DMS 273 treated with DMSO at 0.1 percent for 48 hours (cell line): ENCODE data around the gene TMEM163.
"Not testable (repeated sequence)": the region's sequence is repeated elsewhere in the genome, so short reads cannot be mapped to it uniquely, and the experiment has no call there.

Source experiments
- DNase-seq: peaks from one replicate; lab custom pipeline; 2025; lab: John Stamatoyannopoulos, UW

TMEM163 gene

DNA sequence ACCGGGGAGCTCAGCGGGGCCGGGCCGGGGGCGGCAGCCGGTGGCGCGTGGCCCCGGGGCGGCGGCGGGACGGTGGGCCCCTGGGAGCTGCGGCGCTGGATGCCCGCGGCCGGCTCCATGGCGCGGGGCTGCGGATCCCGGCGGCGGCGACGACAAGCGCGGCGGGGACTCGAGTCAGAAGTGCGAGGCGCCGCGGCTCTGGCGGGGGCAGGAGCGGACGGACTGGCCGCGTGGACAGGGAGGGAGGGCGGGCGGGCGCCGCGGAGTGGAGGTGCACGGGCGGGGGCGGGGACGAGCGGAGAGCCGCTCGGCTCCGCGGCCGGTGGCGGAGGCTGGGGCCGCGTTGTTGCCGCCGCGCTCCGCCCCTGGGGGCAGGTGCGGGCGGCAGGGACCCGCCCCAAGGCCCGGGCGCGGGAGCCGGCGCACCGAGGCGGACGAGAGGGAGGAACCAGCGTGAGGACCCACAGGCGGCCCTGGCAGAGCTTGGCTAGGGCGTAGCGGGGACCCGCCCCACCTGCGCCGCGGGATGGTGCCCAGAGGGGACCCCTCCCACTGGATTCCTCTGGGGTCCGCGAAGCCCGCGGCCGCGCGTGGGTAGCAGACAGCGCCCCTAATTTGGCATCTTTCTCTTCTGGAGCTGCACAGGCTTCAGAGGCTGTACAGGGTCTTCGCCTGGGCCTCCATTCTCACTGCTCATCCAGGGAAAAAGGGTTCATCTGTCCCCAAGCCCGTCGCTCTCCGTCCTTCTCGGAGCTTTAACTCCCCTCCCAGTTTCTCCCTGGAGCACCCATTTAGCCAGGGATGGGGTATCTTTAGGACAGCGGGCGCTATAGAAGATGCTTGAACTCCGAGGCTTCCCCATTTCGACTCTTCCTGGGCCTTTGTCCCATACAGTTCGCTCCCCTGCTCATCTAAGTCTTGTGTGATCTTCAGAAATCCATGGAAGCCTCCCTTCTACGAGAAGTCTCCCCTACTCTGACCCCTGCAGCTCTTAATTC lies at the start of gene TMEM163:
TSS of gene TMEM163 (minus strand) at position 184 of the 998 bp plus-strand sequence.
- DNase-seq = no peak

DNA sequence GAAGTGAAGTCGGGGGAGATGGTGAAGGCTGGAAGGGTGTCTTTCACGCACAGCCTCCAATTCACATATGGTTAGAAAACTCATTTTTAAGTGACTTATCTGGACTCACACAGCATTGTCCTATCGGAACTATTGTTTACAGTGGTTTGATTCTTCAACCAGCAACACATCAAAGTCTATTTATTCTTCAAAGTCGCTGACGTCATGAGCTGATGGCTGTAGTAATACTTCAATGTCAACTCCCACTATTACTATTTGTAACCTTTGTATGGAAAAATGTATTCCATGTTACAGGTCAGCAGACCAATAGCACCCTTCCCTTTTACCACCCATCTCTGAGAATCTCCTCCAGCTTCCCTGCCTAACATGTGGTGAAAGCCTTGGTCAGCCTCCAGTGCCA lies 47.8 kb upstream of the TMEM163 start:
- DNase-seq = no peak

DNA sequence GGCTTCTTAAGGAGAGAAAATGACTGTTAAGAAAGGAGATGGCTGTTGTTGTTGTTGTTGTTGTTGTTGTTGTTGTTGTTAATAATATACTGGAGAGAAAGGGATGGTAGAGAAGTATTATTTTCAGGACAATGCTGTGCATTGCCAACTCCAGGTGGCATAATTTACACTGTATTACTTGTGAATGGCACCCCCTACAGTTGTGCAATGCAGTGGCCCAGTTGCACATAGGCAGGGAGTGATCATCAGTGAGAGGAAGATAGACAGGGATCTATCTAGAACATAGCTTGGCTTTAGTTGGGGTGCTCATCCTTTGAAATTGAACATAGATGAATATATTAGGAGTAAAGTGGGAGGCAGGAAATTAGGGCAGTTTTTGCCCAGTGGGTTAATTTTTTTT lies 47.2 kb upstream of the TMEM163 start:
- DNase-seq = no peak

DNA sequence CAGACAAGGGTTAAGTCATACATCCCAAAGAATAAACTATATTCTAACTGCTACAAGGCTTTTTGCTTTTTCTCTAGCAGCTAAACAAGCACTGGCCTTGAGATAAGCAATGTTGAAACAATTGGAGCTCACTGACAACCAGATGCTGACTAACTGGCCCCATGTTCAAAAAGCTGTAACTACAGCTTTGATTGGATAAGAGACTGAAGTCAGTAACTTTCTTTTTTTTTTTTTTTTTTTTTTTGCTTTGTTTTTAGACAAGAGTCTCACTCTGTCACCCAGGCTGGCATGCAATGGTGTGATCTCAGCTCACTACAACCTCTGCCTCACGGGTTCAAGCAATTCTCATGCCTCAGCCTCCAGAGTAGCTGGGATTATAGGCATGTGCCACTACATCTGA lies 45.4 kb upstream of the TMEM163 start:
- DNase-seq = no peak

DNA sequence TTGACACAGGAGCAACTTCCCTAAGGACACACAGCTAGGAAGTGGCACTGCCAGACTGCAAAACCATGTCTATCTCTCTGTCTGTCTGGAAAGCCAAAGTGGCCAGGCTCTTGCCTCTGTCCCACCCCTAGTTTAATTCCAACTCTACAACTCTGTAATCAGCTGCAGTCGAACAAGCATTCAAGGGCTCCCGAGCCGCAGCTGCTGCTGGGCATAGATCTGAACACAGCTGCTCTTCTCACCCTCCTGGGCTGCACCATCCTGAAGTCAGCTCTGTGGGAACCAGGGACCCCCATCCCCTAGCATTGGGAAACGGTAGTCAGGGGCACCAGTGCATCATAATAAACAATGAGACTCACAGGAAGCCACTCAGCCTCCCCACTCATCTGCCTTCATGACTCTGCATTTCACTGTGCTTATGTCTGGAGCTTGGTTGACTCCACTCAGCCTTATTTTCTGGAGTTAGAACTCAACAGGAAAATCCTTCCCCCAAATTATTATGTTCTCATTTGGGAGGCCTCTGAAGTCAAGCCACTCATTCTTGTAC lies 44.4 kb upstream of the TMEM163 start:
- DNase-seq = no peak

DNA sequence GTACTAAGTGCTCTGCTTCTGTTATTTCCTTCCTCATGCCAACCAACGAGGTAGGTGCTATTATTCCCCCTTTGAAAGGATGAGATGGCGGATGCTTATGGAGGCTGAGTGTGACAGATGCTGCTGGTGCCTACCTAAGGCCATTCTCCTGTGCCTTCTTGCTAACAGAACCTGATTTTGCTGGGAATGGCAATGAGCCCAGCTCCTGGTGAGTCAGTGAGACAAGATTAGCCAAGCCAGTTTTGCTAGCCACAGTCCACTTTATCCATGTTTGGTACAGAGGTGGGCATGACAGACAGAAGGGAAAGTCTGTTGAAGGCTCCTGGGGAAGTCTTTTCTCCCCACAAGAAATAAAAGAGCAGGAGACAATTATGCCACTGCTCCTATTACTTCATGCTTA lies 43.7 kb upstream of the TMEM163 start:
- DNase-seq = no peak

DNA sequence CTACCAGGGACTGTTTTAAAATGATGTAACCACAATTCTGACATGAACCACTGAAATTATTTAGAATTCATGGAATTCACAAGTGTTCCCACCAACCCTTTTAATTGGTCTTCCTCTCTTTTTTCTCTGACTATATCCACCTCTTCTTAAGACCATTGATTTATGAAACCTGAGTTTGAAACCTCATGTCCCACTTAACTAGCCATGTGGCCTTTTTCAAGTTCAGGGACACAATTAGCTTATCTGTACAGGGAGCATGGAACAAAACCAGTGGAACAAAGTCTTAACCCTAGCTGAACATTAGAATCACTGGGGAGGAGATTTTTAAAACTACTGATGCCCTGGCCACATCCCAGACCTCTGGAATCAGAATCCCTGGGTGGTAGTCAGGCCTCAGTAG lies 41.6 kb upstream of the TMEM163 start:
- DNase-seq = no peak

DNA sequence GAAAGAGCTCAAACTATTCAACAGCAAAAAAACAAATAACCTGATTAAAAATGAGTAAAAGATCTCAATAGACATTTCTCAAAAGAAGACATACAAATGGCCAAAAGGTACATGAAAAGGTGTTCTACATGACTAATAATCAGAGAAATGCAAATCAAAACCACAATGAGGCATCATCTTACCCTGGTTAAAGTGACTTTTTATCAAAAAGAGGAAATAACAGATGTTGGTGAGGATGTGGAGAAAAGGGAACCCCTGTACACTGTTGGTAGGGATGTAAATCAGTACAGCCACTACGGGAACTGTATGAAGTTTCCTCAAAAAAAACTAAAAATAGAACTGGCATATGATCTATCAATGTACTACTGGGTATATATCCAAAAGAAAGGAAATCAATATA lies 39.8 kb upstream of the TMEM163 start:
- DNase-seq = no peak

DNA sequence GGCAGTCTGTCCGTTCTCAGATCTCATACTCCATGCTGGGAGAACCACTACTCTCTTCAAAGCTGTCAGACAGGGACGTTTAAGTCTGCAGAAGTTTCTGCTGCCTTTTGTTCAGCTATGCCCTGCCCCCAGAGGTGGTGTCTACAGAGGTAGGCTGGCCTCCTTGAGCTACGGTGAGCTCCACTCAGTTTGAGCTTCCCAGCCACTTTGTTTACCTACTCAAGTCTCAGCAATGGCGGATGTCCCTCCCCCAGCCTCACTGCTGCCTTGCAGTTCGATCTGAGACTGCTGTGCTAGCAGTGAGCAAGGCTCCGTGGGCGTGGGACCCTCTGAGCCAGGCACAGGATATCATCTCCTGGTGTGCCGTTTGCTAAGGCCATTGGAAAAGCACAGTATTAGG lies 33.2 kb upstream of the TMEM163 start:
- DNase-seq = not testable (repeated sequence)

DNA sequence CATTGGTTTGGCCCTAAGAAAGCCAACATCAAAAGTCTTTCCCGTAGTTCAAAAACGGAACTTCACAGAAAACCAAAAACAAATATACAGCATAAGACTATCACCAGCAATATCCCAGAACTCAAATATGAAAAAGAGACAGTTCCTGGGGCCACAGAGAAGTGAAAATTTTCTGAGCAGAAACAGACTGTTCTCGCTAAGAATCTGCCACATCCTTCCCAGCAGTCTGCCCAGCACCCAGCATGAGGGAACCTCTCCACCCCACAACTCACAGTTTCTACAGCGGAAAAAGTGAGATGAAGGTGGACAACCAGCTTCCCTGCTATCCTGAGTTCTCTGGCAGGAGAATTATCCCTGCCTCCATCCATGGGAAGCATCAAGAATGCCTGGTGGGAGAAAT lies 26.7 kb upstream of the TMEM163 start:
- no peak for DNase-seq

DNA sequence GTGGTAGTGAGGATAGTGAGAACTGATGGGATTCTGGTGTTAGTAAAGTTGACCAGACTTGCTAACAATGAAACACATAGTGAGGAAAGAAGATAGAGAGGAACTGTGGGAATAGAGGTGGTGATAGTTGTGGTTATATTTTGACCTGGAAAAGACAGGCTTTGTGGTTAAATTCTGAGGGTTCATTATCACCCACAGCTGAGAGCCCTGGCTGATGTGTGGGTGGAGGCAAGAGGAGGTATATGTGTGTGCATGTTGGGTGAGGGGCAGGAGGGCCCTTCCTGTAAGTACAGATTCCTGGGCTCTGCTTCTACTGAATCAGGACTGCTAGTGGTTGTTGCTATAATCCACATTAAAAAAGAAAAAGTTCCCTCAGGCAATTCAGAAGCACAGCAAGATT lies 26.2 kb upstream of the TMEM163 start:
- DNase-seq = no peak

DNA sequence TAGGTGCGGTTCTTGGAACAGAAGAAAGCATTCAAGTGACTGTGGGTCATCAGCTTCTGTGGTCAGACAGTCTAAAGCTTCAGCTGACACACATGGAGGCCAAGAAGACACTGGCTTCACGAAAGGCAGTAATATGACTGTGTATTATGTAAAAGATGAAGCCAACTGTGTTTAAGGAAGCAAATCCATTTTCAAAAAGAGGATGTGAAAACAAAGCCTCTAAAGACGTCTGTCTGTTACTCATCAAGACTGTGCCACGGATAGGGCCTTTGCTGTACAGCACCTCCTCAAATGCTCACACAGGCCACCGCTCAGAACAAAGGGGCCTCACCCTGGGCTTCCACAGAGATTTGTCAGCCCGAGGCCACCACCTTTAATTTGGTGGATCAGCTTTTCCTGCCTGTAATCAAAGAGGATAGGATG lies 21.1 kb upstream of the TMEM163 start:
- DNase-seq = no peak

DNA sequence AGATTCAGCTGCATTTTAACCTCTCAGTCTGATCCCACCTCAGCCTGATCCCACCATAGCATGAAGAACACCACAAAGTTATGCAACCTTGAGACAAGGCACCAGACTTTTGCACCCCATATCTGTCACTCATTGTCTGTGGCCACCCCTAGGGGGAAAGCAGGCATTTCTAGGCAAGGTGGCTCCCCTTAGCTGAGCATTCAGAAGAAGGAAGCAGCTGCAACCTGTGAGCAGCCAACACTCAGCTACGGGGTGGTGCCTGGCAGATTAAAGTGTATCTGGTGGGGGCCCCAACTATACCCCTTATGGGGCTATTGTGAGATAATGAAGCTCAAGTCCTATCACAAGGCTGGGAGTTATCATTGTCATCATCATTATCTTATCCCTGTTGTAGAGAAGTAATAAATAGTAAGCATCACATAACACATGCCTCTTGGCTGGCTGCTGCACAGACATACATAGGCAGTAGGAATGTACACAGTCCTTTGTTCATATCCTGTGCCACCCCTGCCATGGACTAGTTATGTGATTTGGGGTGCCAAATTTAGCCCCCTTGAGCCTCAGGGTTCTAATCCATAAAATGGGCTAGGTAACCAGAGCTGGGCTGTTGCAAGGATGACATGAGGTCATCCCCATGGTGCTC lies 20.6 kb upstream of the TMEM163 start:
- DNase-seq = no peak

DNA sequence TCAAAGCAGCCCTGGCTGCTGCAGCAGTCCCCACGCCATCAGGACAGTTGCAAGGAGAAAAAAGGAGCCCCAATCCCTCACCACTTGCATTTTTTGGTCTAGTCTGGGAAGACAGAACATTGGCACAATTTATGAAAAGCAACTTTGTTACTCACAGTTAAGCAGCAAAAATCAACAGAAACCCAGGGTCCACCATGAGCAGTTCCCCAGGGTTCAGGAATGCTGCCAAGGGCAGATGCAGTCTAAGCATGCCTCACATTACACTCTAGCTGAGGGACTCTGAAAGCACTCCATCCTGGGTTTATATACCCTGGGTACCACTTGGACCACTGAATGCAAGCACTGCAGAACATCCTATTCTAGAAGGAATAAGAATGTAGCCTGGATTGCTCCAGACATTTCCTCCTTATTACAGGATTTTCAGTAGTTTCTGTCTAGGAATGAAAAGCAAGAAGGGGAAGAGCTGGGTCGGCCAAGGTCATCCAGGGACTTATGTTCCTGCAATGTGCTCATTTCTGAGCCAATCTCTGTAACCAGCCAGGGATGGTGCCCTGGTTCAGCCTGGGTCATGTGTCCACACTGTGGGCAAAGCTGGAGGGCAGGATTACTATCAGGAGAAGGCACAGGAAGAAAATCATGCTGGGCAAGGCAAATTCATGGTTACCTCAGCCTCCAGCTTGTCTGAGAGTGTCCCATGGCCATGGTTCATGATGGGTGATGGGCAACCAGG lies 19.5 kb upstream of the TMEM163 start:
- DNase-seq = no peak

DNA sequence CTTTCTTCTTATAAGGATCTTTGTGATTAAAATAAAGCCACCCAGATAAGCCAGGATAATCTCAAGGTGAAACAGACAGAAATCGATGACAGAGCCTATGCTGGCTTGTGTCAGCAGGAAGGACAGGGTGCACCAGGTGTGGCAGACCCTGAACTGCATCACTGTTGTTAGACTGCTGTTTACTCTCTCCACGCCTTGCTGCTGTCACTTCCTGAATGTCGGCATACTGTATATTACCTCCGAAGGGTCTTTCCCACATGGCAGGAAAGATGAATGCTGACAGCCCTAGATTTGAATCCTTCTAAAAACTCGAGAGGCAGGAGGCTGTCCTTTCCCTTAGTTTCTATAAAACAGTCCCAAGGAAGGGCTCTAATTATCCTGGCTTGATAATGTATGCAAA lies 18.9 kb upstream of the TMEM163 start:
- DNase-seq = no peak

DNA sequence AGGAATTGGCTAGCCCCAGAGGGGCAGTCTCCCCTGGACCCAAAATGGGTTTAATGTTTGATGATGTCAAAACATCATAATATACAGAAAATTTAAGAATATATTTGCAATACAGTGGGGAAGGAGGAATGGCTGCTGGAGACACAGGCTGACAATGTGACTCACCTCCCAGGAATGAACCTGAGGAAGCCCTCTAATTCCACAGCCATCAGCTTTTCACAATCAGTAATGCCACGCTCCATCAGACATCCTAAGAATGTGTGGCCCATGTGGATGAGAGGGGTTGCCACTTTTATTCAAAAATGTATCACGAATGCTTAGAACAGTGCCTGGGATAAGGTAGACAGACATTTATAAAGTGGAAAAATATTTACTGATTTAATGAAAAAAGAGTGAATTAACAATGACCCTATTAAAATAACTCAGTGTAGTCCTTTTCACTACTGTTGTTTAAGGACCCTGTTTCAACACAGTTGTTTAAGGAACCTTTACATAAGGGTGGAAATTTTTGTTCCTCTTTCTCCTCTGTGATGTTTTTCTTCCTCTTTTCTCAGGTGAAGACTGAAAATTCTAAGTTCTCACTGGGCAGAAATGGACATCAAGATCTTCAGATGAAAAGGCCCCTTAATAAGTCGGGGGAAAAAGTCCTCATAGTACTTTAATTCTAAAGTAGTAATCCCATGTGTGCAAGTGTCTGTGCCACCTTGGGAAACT lies 17.5 kb upstream of the TMEM163 start:
- no peak for DNase-seq

DNA sequence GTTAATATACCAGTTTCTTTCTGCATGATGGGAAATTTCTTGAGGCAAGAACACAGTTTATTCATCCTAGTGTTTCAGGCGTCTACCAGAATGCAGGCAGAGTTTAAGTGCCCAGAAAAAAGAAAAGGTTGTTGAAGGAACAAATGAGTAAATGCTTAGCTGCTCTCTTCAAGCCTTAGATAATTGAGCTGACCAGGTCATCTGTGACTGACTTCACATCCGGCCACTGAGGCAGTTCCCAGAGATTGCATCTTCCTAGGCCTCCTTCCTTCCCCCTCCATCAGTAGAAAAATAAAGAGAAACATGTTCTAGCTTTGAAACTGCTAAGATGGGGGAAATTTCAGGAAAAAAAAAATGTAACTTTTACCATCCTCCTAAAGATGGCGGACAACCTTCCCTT lies 9.4 kb upstream of the TMEM163 start:
- DNase-seq = no peak

DNA sequence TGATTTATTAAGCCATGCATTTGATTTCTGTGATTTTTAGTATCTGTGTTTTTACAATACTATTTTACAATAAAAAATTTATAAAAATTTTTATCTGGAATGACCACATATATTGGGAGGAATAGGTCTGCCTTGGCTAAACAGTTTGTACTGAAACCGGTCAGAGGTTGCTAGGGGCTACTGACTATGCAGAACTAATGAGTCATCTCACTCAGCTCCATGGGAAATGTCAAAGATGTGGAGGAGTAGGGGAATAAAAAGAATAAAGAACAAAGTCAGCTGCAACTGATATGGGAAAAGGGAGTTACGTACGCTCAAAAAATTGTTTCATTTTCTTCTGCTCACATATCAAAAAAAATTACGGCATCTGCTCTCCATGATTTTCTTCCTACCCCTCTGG lies 8.6 kb upstream of the TMEM163 start:
- DNase-seq = no peak

DNA sequence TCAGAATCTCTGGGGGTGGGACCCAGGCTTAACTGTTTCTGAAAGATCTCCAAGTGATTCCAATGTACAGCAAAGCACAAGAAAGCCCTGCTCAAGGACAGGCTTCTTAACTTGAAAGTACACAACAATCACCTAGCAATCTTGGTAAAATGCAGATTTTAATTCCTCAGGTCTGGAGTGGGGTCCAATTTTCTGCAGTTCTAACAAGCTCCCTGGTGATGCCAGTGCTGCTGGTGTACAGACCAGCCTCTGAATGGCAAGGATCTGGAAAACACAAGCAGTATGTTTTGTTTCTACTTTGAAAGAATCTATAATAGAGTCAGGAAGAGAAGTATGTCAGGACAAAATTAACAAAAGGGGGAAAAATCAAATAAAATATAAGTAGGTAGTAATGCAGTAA lies 7.8 kb upstream of the TMEM163 start:
- DNase-seq = no peak

DNA sequence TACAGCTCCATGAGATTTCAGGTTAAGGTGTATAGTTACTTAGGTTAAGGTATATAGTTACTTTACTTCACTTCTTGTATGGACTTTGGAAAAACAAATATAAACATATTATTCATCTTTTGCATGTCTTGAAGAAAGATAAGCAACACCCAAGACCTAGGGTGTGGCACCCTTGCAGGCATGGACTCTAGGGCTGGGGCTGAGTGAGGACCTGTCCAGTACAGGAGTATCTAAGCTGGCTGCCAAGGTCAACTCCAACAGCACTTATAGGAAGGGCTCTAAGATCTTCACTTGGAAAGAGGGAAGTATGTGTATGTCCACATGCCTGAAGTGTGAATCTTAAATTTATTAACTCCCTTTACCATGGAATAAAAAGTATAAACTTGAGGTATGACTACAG lies 7.1 kb upstream of the TMEM163 start:
- no peak for DNase-seq

DNA sequence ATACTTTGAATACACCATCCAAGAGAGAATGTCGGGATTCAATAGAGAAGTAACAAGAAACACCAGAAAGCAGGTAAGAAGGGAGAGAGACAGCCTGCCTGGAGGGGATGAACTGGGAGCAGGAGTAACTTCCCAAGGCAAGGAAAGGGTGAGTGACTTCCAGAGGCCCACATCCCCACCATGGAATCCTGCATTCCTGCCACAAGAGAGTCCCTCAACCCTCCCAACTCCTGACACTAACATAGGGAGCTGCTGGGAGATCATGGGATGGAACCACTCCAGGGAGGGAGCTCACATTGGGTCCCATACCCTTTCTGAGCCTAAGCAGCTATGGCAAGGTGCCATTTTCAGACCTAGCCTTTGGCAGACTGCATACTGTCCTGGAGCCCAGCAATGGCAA lies 5.5 kb upstream of the TMEM163 start:
- no peak for DNase-seq

DNA sequence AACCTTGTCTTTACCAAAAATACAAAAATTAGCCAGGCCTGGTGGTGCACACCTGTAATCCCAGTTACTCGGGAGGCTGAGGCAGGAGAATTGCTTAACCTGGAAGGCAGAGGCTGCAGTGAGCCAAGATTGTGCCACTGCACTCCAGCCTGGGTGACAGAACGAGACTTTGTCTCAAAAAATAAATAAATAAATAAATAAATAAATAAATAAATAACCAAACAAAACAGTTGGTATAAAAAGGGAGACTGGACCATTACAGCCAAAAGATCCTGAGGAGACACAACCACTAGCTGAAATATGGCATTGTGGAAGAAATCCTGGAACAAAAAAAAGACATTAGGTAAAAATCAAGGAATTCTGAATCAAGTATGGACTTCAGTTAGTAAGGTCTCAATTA lies 4.9 kb upstream of the TMEM163 start:
- DNase-seq = not testable (repeated sequence)
